ENCODE results near the gene ZSCAN21. TPM values are rescaled to one million over a fixed set of nuclear protein-coding genes. Genes with fewer than 3 reads are reported as not detected.

ZSCAN21 gene
- total RNA-seq, 2 experiments from 2014 or later = 2.0 to 2.7 TPM

GRCh38 chr7:100040575-100040974 is 9.0 kb upstream of the ZSCAN21 start:
- H3K4me3 ChIP-seq (ENCODE audit: low read length) = no peak overlapping the region
- peaks cover 7% of the 10 kb centered on the region for H3K36me3 ChIP-seq (ENCODE audit: insufficient read depth, low read length)
- ATAC-seq (ENCODE audit: poor library complexity) (no peak), DNase-seq (peak in 1 of 14 experiments; percentile 4)
- no peak overlapping the region for H3K4me3 Mint-ChIP-seq
- peaks cover 18% of the 10 kb centered on the region for H3K4me1 Mint-ChIP-seq (ENCODE audit: low read depth)
- intact Hi-C loops (cut with DNase I, micrococcal nuclease) = no loop called here
- no peak overlapping the region for H3K27ac ChIP-seq (ENCODE audit: low read depth in 1 of 2, low read length in 2 of 2)
- ChIA-PET CTCF (interaction anchor here (0.9 kb wide), 1 partner anchor 9 kb away, joined by 3 read pairs; the partner anchor contains the start of gene ZSCAN21), POLR2A (interaction anchor here (1.0 kb wide), 1 partner anchor 9 kb away, joined by 3 read pairs; no protein-coding TSS in a partner anchor)
- H3K4me1 ChIP-seq (ENCODE audit: insufficient read depth, low read length) = peaks cover 9% of the 10 kb centered on the region
- H3K27ac Mint-ChIP-seq = no peak overlapping the region
- no peaks in the 10 kb centered on the region for H3K9me3 Mint-ChIP-seq
- H3K36me3 Mint-ChIP-seq (ENCODE audit: low read depth) = peaks cover 6% of the 10 kb centered on the region
- H3K27me3 Mint-ChIP-seq = no peaks in the 10 kb centered on the region
- no peaks in the 10 kb centered on the region for H3K27me3 ChIP-seq (ENCODE audit: control insufficient read depth in 1 of 2, insufficient read depth in 2 of 2, low read length in 2 of 2)
- TF ChIP-seq CTCF (IDR thresholded peaks at IDR 0.05) = no peak
- no peaks in the 10 kb centered on the region for H3K9me3 ChIP-seq (ENCODE audit: control insufficient read depth in 1 of 2, insufficient read depth in 1 of 2, low read length in 2 of 2)

- Mint-ChIP-seq H3K27ac (no peak overlapping the region), H3K4me3 (no peak overlapping the region), H3K9me3 (no peaks in the 10 kb centered on the region), H3K27me3 (no peaks in the 10 kb centered on the region), H3K4me1 (ENCODE audit: low read depth) (peaks cover 28% of the 10 kb centered on the region), H3K36me3 (ENCODE audit: low read depth) (no peaks in the 10 kb centered on the region)
- Histone ChIP-seq H3K27me3 (ENCODE audit: control insufficient read depth in 1 of 2, insufficient read depth in 2 of 2, low read length in 2 of 2) (no peaks in the 10 kb centered on the region), H3K4me3 (ENCODE audit: low read length) (no peak overlapping the region), H3K4me1 (ENCODE audit: insufficient read depth, low read length) (peaks cover 16% of the 10 kb centered on the region), H3K27ac (ENCODE audit: low read depth in 1 of 2, low read length in 2 of 2) (no peak overlapping the region), H3K36me3 (ENCODE audit: insufficient read depth, low read length) (no peaks in the 10 kb centered on the region), H3K9me3 (ENCODE audit: control insufficient read depth in 1 of 2, insufficient read depth in 1 of 2, low read length in 2 of 2) (no peaks in the 10 kb centered on the region)
- POLR2A ChIA-PET = interaction anchor here (0.8 kb wide), 1 partner anchor 17 kb away, joined by 3 read pairs; no protein-coding TSS in a partner anchor
- ATAC-seq (ENCODE audit: poor library complexity) (no peak), DNase-seq (peak in 4 of 14 experiments; percentile 12 to 44 (median 32))
- intact Hi-C loops (cut with DNase I, micrococcal nuclease) = loop anchor here in 1 of 2 experiments (5.0 kb wide), 1 partner anchor 38 kb away; the partner anchor contains the start of gene ZNF3
- CTCF ChIA-PET = no interaction called here
- no peak for TF ChIP-seq CTCF (IDR thresholded peaks at IDR 0.05)
Observed at GRCh38 chr7:100044718-100045117, 4.9 kb upstream of the ZSCAN21 start.

GRCh38 chr7:100048680-100049079 is 894 bp upstream of the ZSCAN21 start:
- no peak for TF ChIP-seq CTCF (IDR thresholded peaks at IDR 0.05)
- ChIA-PET POLR2A (interaction anchor here (1.7 to 2.8 kb wide), 4 partner anchors 22 to 129 kb away, joined by 5 to 16 read pairs (median 10); partner anchors contain the start of genes AP4M1, MCM7 and TRIM4), CTCF (no interaction called here)
- Histone ChIP-seq H3K4me3 (ENCODE audit: low read length) (no peak overlapping the region), H3K36me3 (ENCODE audit: insufficient read depth, low read length) (no peaks in the 10 kb centered on the region), H3K27ac (ENCODE audit: low read depth in 1 of 2, low read length in 2 of 2) (no peak overlapping the region), H3K4me1 (ENCODE audit: insufficient read depth, low read length) (peaks cover 20% of the 10 kb centered on the region), H3K9me3 (ENCODE audit: control insufficient read depth in 1 of 2, insufficient read depth in 1 of 2, low read length in 2 of 2) (no peaks in the 10 kb centered on the region), H3K27me3 (ENCODE audit: control insufficient read depth in 1 of 2, insufficient read depth in 2 of 2, low read length in 2 of 2) (no peaks in the 10 kb centered on the region)
- Mint-ChIP-seq H3K36me3 (ENCODE audit: low read depth) (no peaks in the 10 kb centered on the region), H3K27me3 (no peaks in the 10 kb centered on the region), H3K4me3 (peak overlapping the region; percentile 95), H3K4me1 (ENCODE audit: low read depth) (peaks cover 25% of the 10 kb centered on the region), H3K27ac (peak overlapping the region; percentile 96), H3K9me3 (no peaks in the 10 kb centered on the region)
- DNase-seq (peak in 1 of 14 experiments; percentile 7), ATAC-seq (ENCODE audit: poor library complexity) (no peak)
- intact Hi-C loops (cut with DNase I, micrococcal nuclease) = loop anchor here (2.0 to 5.0 kb wide), 3 partner anchors 32 to 34 kb away; partner anchors contain the start of gene ZNF3 (in 2 of the 2)

All from CD4-positive, alpha-beta T cell (primary cell).